ENCODE data around the gene SLC27A2.
"Not testable (repeated sequence)": the region's sequence is repeated elsewhere in the genome, so short reads cannot be mapped to it uniquely, and the experiment has no call there.

SLC27A2 gene

DNA sequence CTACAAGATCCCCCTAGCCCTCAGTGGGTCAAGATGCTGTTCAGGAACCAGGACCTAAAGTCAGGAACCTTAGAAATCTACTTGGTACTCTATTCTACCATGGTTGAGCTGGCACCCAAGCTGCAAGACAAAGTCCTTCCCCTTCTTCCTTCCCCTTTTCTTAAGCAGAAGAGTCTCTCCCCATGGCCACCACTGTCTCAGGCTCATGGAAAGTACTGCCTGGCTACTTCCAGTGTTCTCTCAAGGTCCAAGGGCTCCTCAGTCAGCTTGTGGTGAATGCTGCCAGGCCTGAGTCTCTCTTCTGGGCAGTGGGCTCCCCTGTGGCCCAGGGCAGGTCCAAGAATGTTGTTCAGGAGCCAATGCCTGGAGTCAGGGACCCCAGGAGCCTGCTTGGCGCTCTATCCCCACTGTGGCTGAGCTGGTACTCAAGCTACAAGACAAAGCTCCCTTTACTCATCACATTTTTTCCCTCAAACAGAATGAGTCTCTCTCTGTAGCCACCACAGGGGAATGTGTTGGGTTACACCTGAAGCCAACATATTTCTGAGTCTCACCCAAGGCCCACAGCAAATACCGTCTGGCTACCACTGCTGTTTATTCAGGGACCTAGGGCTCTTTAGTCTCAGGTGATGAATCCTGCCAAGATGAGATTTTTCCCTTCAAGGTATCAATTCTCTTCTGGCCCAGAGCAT is 18.1 kb upstream of the SLC27A2 start:
- DNase-seq (ENCODE audit: low spot score) = no peak

DNA sequence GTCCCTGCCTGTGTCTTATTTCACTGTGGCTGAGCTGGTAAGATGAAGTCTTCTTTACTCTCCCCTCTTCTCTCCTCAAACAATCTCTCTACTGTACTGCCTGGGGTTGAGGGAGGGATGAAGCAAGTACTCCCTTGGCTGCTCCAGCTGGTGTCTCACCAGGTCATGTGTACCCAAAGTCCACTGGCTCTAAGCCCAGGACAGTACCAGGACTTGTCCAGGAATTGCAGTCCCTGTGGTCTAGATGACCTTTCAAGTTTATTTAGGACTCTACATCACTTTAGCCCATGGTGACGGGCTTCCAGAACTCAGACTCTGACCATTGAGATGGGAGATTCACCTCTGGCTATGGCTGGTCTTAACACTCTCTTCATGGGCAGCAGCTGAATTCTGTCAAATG is 17.5 kb upstream of the SLC27A2 start:
- no peak for DNase-seq (ENCODE audit: low spot score)

DNA sequence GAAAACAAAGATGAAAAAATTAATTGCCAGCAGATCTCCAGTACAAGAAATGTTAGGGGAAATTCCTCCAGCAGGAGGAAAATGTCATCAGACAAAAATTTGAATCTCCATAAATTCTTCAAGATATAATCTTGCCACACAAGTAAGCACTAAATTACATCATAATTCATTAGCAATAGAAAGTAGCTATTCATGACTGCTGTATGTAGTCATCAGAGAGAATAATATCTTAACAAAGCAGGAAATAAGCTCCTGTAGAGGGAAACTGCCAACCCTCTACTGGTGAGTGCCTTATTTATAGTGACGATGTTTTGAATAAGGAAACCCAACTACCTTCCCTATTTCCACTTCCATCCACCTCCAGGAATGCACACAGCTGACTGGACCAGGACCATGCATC is 15.8 kb upstream of the SLC27A2 start:
- DNase-seq (ENCODE audit: low spot score) = no peak

DNA sequence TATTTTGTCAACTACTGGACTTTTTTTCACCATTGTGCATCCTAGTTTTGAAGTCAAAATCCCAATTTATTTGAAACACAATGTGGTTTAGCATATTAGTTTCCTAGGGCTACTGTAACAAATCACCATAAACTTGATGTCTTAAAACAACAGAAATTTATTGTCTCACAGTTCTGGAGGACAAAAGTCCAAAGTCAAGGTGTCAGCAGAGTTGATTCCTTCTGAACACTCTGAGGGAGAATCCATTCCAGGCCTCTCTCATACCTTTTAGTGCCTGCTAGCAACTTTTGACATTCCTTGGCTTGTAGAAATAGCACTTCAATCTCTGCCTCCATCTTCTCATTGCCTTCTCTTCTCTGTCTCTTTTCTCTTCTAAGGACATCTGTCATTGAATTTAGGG is 14.9 kb upstream of the SLC27A2 start:
- DNase-seq (ENCODE audit: low spot score) = no peak

DNA sequence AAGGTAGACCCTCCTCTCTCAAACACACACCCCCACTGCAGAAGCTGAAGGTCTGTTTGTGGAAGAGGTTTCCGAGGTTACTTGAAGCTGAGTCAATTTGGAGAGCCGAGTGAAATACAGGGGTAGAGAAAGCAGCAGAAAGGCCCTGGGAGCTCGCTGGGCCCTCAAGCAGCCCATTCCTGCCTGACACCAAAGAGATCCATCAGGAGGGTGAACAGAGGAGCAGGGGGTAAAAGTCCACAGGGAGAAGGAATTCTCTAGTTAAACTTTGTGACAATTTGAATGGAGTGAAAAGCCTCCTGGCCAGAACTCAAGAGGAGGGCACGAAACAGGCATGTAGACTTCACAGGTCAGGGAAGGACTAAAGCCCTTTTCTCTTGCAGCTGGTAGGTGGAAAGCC is 13.6 kb upstream of the SLC27A2 start:
- DNase-seq (ENCODE audit: low spot score) = no peak

DNA sequence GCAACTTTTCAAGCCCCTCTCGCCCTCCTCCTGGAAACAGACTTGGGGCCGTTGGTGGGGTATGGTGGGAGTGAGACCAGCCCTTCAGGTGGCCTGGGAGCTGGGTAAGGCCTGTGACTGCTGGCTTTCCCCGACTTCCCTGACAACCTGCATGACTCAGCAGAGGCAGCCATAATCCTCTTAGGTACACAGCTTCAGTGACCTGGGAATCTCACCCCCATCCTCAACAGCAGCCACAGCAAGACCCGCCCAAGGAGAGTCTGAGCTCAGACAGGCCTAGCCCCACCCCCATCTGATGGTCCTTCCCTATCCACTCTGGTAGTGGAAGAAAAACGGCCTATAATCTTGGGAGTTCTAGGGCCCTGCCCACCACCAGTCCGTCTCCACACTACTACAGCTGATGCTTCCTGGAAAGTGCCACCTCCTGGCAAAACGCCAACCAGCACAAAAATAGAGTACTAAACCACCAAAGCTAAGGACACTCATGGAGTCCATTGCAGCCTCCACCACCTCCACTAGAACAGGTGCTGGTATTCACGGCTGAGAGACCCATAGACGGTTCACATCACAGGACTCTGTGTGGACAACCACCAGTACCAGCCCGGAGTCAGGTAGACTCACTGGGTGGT is 13.1 kb upstream of the SLC27A2 start:
- DNase-seq (ENCODE audit: low spot score) = no peak

DNA sequence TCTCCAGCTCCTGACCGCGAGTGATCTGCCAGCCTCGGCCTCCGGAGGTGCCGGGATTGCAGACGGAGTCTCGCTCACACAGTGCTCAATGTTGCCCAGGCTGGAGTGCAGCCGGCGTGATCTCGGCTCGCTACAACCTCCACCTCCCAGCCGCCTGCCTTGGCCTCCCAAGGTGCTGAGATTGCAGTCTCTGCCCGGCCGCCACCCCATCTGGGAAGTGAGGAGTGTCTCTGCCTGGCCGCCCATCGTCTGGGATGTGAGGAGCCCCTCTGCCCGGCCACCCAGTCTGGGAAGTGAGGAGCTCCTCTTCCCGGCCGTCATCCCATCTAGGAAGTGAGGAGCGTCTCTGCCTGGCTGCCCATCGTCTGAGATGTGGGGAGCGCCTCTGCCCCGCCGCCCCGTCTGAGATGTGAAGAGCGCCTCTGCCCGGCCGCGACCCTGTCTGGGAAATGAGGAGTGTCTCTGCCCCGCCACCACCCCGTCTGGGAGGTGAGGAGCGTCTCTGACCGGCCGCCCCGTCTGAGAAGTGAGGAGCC is 9.6 kb upstream of the SLC27A2 start:
- DNase-seq (ENCODE audit: low spot score) = not testable (repeated sequence)

DNA sequence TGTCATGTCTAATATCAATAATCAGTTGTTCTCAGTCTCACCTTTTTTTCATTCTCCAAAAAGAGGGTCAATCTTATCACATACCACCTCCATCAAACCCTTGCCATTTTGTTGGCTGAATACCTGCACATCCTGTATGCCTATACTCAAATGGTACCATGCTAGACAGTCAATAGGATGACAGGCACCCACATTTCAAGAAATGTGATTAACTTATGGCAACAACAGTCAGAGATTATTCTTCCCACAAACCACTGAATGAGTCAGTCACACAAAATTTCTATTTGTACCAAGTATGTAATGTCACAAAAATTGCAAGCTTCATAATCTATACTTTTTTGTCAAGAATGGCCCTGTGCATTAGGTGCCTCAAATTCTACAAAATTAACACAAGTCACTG is 5.1 kb upstream of the SLC27A2 start:
- DNase-seq (ENCODE audit: low spot score) = no peak

DNA sequence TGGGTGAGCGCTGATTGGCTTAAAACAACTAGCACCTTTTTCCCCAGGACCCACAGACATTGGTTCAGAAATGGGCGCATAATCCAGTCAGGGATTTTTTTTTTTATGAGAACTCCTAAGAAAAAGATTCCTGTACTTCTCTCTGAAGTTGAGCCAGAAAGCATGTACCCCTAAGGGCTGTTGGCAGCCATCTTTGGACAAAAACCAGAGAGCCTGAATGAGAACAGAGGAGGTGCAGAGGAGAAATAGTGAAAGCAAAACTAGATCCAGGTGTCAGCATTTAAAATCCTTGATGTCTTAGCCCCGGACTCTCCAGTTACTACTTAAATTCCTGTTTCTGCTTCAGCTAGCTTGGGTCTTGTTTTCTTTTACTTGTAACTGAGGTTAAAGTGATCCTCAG is 1.9 kb upstream of the SLC27A2 start:
- no peak for DNase-seq (ENCODE audit: low spot score)

DNA sequence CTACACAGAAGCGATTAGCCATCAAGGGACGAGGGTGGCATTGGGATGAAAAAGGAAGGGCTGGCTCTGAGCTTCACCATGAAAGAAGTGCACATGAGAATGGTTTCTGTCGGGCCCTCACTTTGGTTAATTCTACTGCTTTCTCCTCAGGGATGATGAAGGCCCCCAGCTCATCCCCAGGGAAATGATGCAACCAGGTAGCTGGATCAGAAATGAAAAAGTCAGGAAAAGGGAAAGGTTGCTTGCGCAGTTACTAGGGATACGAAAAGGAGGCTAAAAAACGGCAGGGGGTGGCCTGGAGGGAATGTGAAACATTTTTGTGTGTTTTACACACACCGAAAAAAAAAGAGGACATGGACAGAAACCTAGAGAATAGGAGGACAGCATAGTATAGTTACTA is 1.4 kb upstream of the SLC27A2 start:
- no peak for DNase-seq (ENCODE audit: low spot score)

DNA sequence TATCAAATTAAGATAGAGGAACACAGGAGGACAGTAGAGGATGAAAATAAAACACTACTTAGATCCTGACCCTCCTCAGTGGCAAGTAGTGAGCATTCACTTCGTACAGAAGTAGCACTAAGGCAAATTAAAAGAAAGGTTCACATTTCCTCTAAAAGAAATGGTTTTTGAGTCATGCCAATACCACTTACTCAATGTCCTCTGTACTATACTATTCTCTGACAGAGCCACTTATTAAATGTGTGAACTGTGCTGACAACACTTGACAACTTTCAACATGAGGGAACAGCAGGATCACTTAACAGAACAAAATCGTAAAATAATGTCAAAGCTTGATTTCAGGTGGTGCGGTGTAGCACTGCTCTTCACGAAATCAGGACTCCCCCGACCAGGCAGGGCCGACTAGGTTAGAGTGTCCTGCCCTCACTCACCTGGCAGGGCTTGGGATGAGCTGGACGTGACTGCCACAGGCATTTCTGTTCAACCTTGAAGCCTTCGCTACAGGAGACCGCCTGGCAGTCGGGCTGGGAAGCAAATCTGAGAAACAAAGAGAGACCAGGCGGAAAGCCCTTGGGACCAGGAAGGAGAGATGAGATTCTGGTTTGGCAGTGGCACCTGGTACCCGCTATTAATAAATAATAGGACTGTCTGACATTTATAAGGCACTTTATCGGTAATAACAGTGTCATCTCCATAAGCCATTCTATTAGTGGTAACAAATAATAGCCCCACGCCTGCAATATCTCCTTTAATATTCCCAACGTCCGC is 611 bp upstream of the SLC27A2 start:
- no peak for DNase-seq (ENCODE audit: low spot score)

DNA sequence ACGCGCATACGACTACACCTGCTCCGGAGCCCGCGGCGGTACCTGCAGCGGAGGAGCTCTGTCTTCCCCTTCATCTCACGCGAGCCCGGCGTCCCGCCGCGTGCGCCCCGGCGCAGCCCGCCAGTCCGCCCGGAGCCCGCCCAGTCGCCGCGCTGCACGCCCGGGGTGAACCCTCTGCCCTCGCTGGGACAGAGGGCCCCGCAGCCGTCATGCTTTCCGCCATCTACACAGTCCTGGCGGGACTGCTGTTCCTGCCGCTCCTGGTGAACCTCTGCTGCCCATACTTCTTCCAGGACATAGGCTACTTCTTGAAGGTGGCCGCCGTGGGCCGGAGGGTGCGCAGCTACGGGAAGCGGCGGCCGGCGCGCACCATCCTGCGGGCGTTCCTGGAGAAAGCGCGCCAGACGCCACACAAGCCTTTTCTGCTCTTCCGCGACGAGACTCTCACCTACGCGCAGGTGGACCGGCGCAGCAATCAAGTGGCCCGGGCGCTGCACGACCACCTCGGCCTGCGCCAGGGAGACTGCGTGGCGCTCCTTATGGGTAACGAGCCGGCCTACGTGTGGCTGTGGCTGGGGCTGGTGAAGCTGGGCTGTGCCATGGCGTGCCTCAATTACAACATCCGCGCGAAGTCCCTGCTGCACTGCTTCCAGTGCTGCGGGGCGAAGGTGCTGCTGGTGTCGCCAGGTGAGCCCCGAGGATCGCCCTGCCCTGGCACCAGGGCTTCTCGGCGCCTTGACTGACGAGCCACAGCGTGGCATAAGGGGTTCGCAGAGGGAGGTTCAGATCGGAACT is 420 bp downstream of the SLC27A2 start:
- peak; percentile 84 for DNase-seq (ENCODE audit: low spot score)

DNA sequence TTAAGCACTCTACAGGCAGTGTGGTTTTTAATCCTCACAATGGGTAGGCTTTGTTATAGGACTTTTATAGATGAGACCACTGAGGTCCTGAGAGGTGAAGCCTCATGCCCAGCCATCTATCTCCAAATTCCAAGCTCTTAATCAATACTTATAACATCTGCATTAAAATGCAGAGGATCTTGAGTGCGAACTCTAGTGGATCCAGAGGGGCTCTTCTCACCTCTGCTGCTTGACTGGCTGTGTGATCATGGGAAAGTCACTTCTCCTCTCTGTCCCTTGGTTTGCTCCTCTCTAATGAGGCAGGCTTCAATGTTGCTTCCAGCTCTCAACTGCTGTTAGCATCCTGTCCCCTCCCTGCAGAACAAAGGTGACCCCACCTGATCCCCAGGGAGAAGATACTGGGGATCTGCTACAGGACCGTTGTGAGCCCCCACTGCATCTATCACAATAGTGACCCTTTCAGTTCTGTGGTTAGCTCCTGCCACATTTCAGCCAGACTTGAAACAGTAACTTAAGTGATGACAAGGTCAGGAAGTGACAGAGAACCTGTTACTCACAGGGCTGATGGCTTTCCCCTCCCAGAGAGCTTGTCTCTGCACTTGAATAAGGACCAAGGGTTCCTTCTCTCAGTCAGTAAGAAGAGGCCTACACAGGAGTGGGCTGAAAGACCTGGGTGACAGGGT is 1.3 kb downstream of the SLC27A2 start:
- no peak for DNase-seq (ENCODE audit: low spot score)

DNA sequence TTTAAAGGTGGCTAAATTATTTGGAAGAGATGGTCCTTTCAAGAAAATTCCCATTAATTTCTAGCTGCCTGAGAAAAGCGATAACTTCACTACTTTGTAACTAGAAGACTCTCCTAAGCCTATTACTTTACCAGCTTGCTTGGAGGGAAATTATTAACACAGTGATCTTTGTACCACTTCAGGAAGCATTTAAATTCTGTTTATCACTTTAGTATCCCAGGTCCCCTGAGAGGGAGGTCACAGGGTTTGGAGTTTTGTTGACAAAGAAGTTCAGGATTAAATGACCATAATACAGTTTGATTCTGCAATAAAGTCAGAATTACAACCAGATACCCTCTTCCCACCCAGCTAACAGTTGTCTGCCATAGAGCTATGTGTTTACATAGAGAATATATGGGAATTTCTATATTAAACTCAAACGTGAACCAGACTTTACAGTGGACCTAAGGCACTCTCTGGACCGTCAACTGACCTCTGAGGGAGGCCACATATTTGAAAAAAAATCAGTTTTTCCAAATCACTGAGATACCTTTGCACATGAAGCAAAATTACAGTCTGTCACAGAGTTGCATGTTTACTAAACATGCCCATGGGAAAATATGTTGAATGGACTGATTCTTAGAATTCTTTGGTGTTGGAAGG is 3.0 kb downstream of the SLC27A2 start:
- DNase-seq (ENCODE audit: low spot score) = no peak

DNA sequence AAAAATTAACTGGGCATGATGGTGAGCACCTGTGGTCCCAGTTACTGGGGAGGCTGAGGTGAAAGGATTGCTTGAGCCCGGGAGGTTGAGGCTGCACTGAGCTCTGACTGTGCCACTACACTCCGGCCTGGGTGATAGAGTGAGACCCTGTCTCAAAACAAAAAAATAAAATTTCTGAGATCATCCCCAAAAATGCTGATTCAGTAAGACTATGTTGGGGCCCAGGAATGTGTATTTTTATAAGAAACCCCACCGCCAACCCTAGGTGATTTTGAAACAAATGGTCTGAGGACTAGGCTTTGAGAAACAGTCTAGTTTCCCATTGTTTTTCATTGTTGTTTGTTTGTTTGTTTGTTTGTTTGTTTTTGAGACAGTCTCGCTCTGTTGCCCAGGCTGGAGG is 4.1 kb downstream of the SLC27A2 start:
- DNase-seq (ENCODE audit: low spot score) = no peak

DNA sequence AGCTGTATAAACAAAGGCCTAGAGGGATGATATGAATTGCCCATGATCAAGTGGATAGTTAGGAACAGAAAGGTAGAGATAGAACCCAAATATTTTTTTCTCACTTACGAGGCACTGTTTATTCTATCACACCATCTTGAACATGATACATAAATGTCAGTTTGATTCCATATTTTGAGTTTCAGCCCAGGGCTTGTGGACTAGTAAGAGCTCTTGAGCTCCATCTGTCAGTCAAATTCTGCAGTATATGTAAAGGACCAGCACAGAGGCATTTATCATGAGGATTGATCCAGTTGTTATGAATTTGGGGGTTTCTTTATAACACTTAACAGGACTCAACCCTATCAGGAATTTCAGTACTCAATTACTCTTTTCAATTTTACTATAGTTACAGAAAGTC is 4.8 kb downstream of the SLC27A2 start:
- DNase-seq (ENCODE audit: low spot score) = no peak

DNA sequence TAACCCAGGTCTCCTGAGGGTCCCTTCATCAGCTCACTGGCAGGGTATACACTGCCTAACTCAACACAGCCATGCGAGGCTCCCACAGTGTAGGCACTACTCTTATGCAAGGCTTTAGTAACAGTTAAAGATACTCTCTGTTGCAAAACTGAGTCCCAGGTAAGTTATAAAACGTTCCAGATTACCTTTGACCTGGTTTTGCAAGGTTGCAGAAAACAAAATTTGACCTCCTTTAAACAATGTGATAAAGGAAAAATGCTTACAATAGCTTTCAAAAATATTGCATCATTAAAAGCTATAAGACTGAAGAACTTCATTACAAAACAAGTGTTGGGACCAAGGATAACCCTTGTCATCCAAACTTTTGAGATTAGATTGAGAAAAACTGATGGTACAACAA is 5.5 kb downstream of the SLC27A2 start:
- no peak for DNase-seq (ENCODE audit: low spot score)

DNA sequence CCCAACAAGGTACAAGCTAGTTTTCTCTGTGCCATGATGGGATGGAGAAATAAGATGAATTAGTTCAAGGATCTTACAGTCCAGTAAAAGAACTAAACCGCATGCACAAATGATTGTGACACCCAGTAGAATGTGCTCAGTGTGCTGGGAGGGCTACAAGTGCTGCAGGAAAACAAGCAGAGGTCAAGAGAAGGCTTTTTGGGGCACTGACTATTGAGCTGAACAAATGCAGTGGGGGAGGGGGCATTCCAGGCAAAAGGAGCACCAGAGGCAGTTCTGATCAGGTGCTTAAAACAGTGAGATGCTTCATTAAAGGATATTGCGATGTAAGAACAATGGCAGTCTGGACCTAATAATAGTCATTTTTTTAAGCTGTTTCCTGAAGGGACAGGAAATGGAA is 6.0 kb downstream of the SLC27A2 start:
- DNase-seq (ENCODE audit: low spot score) = no peak

DNA sequence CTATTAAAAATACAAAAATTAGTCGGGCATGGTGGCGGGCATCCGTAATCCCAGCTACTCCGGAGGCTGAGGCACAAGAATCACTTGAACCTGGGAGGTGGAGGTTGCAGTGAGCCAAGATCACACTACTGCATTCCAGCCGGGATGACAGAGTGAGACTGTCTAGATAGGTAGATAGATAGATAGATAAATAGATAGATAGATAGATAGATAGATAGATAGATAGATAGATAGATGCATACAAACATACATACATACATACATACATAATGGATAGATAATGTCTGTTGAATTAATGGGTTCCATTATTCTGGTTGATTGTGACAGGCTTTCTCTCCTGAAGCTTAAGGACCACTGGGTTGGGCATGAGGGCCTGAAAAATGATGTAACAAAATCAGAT is 6.8 kb downstream of the SLC27A2 start:
- not testable (repeated sequence) for DNase-seq (ENCODE audit: low spot score)

DNA sequence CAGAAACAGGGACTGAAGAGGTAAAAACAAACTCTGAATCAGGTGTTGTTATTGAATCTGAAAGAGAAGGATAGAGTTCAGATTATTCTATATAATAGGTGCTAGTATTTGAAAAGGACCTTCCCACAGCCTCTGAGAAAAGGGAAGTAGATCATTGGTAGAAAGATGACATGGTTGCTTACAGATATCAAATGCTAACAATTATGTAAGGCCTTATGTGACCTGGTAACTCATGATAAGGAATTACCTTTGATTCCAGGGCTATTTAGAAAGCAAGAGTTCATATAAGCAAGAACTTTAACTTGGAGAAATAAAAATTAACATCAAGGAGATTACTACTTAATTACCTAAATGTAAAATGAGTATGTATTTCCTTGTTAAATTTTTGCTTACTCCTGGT is 7.6 kb downstream of the SLC27A2 start:
- DNase-seq (ENCODE audit: low spot score) = no peak

DNA sequence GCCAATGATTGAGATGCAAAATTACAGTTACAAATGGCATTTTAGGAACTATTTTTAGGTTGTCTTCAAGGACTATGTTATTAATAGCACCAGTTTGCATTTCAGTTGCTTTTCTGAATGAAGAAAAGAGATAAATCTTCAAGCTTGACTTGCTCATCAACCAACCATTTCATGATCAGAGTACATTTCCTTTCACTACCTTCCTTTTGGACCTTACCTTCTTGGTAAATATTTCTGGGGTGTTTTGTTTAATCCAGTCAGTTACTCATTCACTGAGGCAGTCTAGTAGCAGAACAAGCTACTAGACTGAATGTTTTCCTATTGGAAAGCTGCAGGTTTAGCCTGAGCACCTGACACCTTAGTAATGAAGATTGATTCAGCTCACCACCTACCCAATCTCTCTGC is 8.2 kb downstream of the SLC27A2 start:
- DNase-seq (ENCODE audit: low spot score) = no peak
